ENCODE measurements around the gene ASXL1.

Gene ASXL1

GRCh38 chr20:32411955-32412706, 54.0 kb downstream of the ASXL1 start:
- DNase-seq = no peak

- DNase-seq = no peak
Measured at GRCh38 chr20:32415494-32415893, 57.4 kb downstream of the ASXL1 start.

GRCh38 chr20:32416206-32416605, 58.1 kb downstream of the ASXL1 start:
- DNase-seq = no peak

- DNase-seq = no peak
Measured at GRCh38 chr20:32418376-32418775, 60.2 kb downstream of the ASXL1 start.

GRCh38 chr20:32421290-32421689, 63.2 kb downstream of the ASXL1 start:
- no peak for DNase-seq

GRCh38 chr20:32427996-32428395, 69.9 kb downstream of the ASXL1 start:
- DNase-seq = no peak

GRCh38 chr20:32429343-32429742, 71.2 kb downstream of the ASXL1 start:
- no peak for DNase-seq

- DNase-seq = no peak
Measured at GRCh38 chr20:32429745-32430360, 71.7 kb downstream of the ASXL1 start.

GRCh38 chr20:32431457-32431856, 73.3 kb downstream of the ASXL1 start:
- DNase-seq = no peak

GRCh38 chr20:32432277-32432676, 74.1 kb downstream of the ASXL1 start:
- no peak for DNase-seq

- no peak for DNase-seq
Measured at GRCh38 chr20:32433311-32434021, 75.3 kb downstream of the ASXL1 start.

GRCh38 chr20:32434434-32434833, 76.3 kb downstream of the ASXL1 start:
- no peak for DNase-seq

- no peak for DNase-seq
Measured at GRCh38 chr20:32435449-32436107, 77.4 kb downstream of the ASXL1 start.

- DNase-seq = no peak
Measured at GRCh38 chr20:32436142-32436861, 78.2 kb downstream of the ASXL1 start.

GRCh38 chr20:32436968-32437367, 78.8 kb downstream of the ASXL1 start:
- no peak for DNase-seq

- DNase-seq = no peak
Measured at GRCh38 chr20:32437391-32438074, 79.4 kb downstream of the ASXL1 start.

GRCh38 chr20:32438331-32438858, 80.3 kb downstream of the ASXL1 start:
- no peak for DNase-seq

- DNase-seq = peak; percentile 64
Measured at GRCh38 chr20:32439132-32439829, 81.2 kb downstream of the ASXL1 start.

- DNase-seq = peak; percentile 55
Measured at GRCh38 chr20:32440069-32440757, 82.1 kb downstream of the ASXL1 start.

GRCh38 chr20:32440758-32441078, 82.6 kb downstream of the ASXL1 start:
- peak; percentile 30 for DNase-seq

- DNase-seq = peak; percentile 30
Measured at GRCh38 chr20:32441638-32442037, 83.5 kb downstream of the ASXL1 start.

Measured in activated CD8-positive, alpha-beta memory T cell treated with anti-CD3 and anti-CD28 coated beads for 24 hours (primary cell).